Measurements from ENCODE around the gene MMP25.
"Not testable (repeated sequence)": the region's sequence is repeated elsewhere in the genome, so short reads cannot be mapped to it uniquely, and the experiment has no call there.

The MMP25 gene

DNA sequence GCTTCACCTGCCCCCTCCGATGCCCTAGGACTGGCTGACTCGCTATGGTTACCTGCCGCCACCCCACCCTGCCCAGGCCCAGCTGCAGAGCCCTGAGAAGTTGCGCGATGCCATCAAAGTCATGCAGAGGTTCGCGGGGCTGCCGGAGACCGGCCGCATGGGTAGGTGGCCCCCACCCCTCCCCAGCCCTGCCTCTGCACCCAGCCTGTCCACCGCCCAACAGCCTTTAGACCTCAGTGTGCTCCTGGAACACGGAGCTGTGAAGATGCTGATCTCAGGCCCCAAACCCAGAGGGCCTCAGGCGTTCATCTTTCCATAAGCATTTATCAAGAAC is 993 bp downstream of the MMP25 start:
- no peak for TF ChIP-seq ZFX (IDR thresholded peaks at IDR 0.05; ENCODE audit: borderline replicate concordance)
- TF ChIP-seq, protein P1, sequence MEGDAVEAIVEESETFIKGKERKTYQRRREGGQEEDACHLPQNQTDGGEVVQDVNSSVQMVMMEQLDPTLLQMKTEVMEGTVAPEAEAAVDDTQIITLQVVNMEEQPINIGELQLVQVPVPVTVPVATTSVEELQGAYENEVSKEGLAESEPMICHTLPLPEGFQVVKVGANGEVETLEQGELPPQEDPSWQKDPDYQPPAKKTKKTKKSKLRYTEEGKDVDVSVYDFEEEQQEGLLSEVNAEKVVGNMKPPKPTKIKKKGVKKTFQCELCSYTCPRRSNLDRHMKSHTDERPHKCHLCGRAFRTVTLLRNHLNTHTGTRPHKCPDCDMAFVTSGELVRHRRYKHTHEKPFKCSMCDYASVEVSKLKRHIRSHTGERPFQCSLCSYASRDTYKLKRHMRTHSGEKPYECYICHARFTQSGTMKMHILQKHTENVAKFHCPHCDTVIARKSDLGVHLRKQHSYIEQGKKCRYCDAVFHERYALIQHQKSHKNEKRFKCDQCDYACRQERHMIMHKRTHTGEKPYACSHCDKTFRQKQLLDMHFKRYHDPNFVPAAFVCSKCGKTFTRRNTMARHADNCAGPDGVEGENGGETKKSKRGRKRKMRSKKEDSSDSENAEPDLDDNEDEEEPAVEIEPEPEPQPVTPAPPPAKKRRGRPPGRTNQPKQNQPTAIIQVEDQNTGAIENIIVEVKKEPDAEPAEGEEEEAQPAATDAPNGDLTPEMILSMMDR (IDR thresholded peaks at IDR 0.05) = no peak
- no peak overlapping the region for H3K27ac ChIP-seq

DNA sequence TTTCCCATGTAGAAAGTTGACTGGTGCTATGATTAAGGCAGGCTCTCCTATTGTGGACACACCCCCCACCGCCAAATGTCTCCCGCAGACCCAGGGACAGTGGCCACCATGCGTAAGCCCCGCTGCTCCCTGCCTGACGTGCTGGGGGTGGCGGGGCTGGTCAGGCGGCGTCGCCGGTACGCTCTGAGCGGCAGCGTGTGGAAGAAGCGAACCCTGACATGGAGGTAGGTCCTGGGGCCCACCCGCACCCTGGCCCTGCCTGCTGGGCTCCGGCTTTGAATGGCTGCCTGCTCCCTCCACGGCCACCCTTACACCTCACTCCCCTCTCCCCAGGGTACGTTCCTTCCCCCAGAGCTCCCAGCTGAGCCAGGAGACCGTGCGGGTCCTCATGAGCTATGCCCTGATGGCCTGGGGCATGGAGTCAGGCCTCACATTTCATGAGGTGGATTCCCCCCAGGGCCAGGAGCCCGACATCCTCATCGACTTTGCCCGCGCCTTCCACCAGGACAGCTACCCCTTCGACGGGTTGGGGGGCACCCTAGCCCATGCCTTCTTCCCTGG is 3.6 kb downstream of the MMP25 start:
- TF ChIP-seq, protein P1 (IDR thresholded peaks at IDR 0.05) = no peak
- no peak for TF ChIP-seq ZFX (IDR thresholded peaks at IDR 0.05; ENCODE audit: borderline replicate concordance)
- H3K27ac ChIP-seq = no peak overlapping the region

DNA sequence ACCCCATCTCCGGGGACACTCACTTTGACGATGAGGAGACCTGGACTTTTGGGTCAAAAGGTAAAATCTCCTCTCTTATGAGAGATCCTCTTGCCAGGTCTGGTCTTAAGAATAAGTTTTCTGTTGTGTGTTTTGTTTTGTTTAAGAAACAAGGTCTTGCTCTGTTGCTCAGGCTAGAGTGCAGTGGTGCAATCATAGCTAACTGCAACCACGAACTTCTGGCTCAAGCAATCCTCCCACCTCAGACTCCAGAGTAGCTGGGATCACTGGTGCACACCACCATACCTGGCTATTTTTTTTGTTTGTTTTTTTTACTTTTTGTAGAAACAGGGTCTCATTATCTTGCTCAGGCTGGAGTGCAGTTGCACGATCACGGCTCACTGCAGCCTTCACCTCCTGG is 4.1 kb downstream of the MMP25 start:
- TF ChIP-seq ZFX (IDR thresholded peaks at IDR 0.05; ENCODE audit: borderline replicate concordance) = no peak
- TF ChIP-seq, protein P1 (IDR thresholded peaks at IDR 0.05) = no peak
- H3K27ac ChIP-seq = no peak overlapping the region

DNA sequence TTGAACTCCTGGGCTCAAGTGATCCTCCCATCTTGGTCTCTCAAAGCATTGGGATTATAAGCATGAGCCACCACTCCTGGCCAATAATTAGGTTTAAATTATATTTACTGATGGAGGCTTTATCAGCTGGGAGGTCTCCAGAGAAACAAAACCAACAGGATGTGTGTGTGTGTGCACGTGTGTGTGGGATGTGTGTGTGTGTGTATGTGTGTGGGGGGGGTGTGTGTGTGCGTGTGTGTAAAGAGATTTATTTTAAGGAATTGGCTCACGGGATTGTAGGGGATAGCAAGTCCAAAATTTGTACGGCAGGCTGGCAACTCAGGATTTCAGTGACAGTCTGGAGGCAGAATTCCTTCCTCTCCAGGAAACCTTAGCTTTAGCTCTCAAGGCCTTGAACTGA is 4.6 kb downstream of the MMP25 start:
- no peak for TF ChIP-seq ZFX (IDR thresholded peaks at IDR 0.05; ENCODE audit: borderline replicate concordance)
- TF ChIP-seq, protein P1 (IDR thresholded peaks at IDR 0.05) = no peak
- H3K27ac ChIP-seq = no peak overlapping the region

DNA sequence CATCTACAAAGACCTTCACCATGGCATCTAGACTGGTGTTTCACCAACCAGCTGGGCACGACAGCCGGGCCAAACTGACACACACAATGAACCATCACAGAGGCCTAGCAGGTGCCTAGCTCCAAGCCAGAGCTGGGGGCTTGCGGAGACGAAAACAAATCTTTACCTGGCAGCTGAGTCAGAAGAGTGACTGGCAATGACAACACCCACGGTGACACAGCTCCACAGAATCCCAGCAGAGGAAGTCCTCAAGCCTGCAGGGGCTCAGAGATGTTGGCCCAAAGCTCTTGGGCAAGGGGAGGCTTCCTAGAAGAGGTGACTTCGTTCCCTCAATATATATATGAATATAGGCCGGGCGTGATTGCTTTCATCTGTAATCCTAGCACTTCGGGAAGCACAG is 5.1 kb downstream of the MMP25 start:
- no peak for TF ChIP-seq ZFX (IDR thresholded peaks at IDR 0.05; ENCODE audit: borderline replicate concordance)
- TF ChIP-seq, protein P1 (IDR thresholded peaks at IDR 0.05) = no peak
- no peak overlapping the region for H3K27ac ChIP-seq

DNA sequence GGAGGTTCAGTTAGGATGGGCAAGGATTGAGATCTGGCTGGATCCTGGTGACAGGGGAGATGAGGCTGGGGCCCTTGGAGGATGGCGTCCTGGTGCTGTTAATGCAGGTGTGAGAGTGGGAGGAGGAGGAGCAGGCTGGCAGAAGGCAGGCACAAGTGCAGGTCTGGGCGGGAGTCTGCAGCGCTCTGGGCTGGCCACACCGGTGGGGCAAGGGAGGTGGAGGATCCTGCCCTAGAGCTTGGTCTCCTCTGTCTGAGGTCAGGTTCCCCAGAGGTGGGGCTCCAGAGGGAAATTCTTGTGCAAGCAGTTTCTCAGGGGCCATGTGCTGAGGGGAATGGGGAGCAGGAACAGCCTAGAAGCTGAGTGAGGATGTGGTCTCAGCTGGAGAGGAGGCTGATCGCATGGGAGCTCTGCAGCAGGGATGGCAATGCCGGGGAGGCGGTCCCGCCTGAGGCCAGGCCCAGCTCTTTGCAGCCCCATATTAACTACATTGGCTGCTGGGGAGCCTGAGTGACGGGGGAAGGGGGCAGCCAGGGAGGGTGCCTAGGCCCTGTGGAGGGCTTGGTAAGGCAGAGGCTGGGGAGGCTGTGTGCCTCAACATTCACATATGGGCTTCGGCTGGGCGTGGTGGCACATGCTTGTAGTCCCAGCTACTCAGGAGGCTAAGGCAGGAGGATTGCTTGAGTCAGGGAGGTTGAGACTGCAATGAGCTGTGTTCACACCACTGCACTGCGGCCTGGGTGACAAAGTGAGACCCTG is 6.4 kb downstream of the MMP25 start:
- not testable (repeated sequence) for H3K27ac ChIP-seq

DNA sequence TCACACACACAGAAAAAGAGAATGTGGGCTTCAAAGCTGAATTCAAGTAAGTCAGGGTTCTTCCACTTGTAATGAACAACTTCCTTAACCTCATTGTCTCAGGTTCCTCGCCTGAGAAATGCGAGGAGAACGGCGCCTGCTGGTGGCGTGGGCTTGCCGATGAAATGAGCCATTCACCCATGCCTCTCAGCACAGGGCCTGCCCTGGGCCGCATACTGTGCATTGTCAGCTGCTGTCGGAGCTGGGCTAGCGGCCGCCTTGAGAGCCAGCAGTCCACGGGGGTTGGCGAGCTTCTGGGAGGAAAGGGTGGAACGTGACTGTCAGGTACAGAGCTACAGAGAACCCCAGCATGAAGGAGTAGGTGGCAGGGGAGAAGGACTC is 7.0 kb downstream of the MMP25 start:
- H3K27ac ChIP-seq = not testable (repeated sequence)

DNA sequence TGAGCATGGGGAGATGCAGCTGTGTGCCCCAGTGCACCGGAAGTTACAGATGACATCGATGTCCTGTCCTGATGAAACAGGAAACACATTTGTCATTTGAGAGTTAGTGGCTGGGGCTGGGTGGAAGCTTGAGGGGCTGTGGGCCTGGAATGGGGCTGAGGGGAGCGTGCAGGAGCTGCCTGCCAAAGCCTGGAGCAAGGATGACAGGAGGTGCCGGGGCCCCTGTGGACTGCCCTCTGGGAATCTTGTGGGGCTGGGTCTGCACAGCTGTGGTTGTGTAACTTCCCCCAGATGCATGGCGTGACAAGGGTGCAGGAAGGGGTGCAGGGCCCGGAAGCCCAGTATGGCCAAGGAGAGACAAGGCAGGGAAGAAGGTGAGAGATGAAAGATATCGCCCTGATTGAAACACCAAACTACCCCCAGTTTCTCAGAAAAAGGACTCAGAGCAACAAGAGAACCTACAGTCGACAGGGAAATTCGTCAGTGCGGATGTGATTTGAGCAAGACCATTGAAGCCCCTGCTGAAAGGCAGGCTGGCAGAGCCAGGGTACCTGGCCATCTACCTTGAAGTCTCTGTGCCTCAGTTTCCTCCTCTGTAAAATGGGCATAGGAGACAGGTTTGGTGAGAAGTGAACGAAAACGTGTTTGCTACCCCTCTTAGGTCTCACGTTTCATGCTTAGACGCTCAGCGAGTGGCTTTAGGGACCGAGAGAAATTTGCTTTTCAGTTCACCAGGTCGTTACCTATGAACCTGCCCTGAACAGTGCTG is 8.8 kb downstream of the MMP25 start:
- TF ChIP-seq ZFX (IDR thresholded peaks at IDR 0.05; ENCODE audit: borderline replicate concordance) = no peak
- TF ChIP-seq, protein P1 (IDR thresholded peaks at IDR 0.05) = no peak
- H3K27ac ChIP-seq = no peak overlapping the region

DNA sequence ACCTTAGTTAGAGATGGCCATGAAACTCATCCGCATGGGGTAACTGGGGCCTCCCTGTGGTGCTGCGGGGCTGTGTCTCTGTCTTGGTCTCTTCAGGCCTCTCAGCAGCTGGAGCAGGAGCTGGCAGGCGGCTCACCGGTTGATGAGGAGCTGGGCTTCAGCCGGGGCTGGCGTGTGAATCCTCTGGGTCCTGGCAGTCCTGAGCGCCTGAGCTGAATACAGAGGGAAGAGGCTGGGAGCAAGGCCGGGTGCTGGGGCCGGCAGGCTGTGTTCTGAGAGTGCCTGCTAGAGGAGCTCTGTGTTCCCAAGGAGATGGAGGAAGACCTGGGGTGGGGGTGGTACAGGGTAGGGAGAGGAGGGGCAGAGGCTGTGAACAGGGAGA is 9.4 kb downstream of the MMP25 start:
- not testable (repeated sequence) for H3K27ac ChIP-seq

All from 22Rv1 (cell line).